Kidney (tissue), 14 donors: ENCODE data around the gene SPTLC3. TPM values are rescaled to one million over a fixed set of nuclear protein-coding genes. Genes with fewer than 3 reads are reported as not detected.
A peak's percentile ranks its signal among the peaks of the same experiment; 100 is the strongest.

Experiments
- DNase-seq, 5 donors: peaks; one replicate each; pipeline ENCODE4 v3.0.0-alpha.2; 2013 to 2020
- FAIRE-seq: peaks from 2 replicates; lab custom pipeline; 2012; peaks lifted over from hg19 to GRCh38; lab: Jason Lieb, UNC
- H3K27ac ChIP-seq, 2 donors: one replicate each; pipeline ENCODE4 v1.7.0; 2013; ENCODE audit warnings: low read depth in 2 of 2, low read length in 2 of 2, inconsistent platforms in 1 of 2
- H3K27me3 ChIP-seq: one replicate; pipeline ENCODE4 v1.7.1; 2013; ENCODE audit warnings: low read length, inconsistent platforms; ENCODE audit not compliant: control insufficient read depth, insufficient read depth
- H3K36me3 ChIP-seq, 3 donors: one replicate each; pipeline versions ENCODE4 v1.7.0 to v1.7.1; 2013; ENCODE audit warnings: low read length in 3 of 3, control low read depth in 1 of 3, inconsistent platforms in 1 of 3; ENCODE audit not compliant: insufficient read depth in 3 of 3, control insufficient read depth in 2 of 3
- H3K4me1 ChIP-seq, 3 donors: one replicate each; pipeline versions ENCODE4 v1.7.0 to v1.7.1; 2013; ENCODE audit warnings: low read length in 3 of 3, inconsistent platforms in 1 of 3, low read depth in 1 of 3; ENCODE audit not compliant: control insufficient read depth in 2 of 3, insufficient read depth in 2 of 3
- H3K4me3 ChIP-seq, 3 donors: one replicate each; pipeline versions ENCODE4 v1.7.0 to v1.8.1; 2013; ENCODE audit warnings: low read length in 3 of 3, control low read depth in 1 of 3, inconsistent platforms in 1 of 3
- H3K9ac ChIP-seq, 3 donors: one replicate each; pipeline versions ENCODE4 v1.7.0 to v1.7.1; 2013; ENCODE audit warnings: low read length in 3 of 3, control low read depth in 1 of 3, inconsistent platforms in 1 of 3
- H3K9me3 ChIP-seq, 3 donors: one replicate each; pipeline versions ENCODE4 v1.7.0 to v1.7.1; 2013; ENCODE audit warnings: low read length in 3 of 3, control low read depth in 1 of 3, inconsistent platforms in 1 of 3; ENCODE audit not compliant: control insufficient read depth in 2 of 3, insufficient read depth in 1 of 3
- CTCF ChIP-seq: IDR thresholded peaks from 3 replicates; pipeline ENCODE4 v1.5.1; 2012; ENCODE audit warnings: mild to moderate bottlenecking, moderate library complexity, borderline replicate concordance; ENCODE audit not compliant: insufficient read depth; ENCODE audit errors: extremely low read depth
- intact Hi-C: fragments of 100-400 bp; cut with DNase I; formaldehyde crosslinking; loops from one replicate; pipeline ENCODE4 v1.11.1; 2022
- polyA plus RNA-seq: library from polyadenylated mRNA; stranded (reverse); fragments of 350-450 nt; fragmentation: Illumina TruSeq; extraction: RNeasy Lipid Tissue Mini Kit (QIAGEN cat#74804); gene quantifications from one replicate; pipeline ENCODE4 v1.2.3, GENCODE V29; 2014; ENCODE audit warnings: low read depth, low replicate concordance; ENCODE audit not compliant: insufficient read depth
- total RNA-seq: library from RNA; stranded (reverse); fragmentation: NEBNext Ultra II Directional; extraction: Animal tissue kit (Norgen Biotek cat#: 25700); gene quantifications from one replicate; pipeline ENCODE4 v1.2.1, GENCODE V29; 2021
- donor health status: control.
- donor health status: control.
- donor health status: control.
- donor health status: control.
- donor health status: control.
- donor health status: DM: yes; HTN: yes; CAD: no.
- donor health status: Normal renal cell carcinoma (clear cell type).

The SPTLC3 gene
- total and polyA plus RNA-seq, 2 donors from 2014 or later: 7.1 to 65.9 TPM

- intact Hi-C loops: no loop called here
- Histone ChIP-seq H3K9me3 (no peaks in the 10 kb centered on the region), H3K27me3 (no peaks in the 10 kb centered on the region), H3K4me1 (no peaks in the 10 kb centered on the region), H3K27ac (no peak overlapping the region), H3K36me3 (no peaks in the 10 kb centered on the region), H3K4me3 (no peak overlapping the region), H3K9ac (no peak overlapping the region)
- no peak for FAIRE-seq
- peak in 1 of 5 donors; percentile 62 for DNase-seq
- TF ChIP-seq CTCF: no peak
Observed at GRCh38 chr20:12963416-12963815, 45.4 kb upstream of the SPTLC3 start.

- intact Hi-C loops: no loop called here
- H3K9ac ChIP-seq: no peak overlapping the region
- H3K9me3 ChIP-seq: no peaks in the 10 kb centered on the region
- no peaks in the 10 kb centered on the region for H3K27me3 ChIP-seq
- H3K36me3 ChIP-seq: no peaks in the 10 kb centered on the region
- no peak overlapping the region for H3K4me3 ChIP-seq
- no peak overlapping the region for H3K27ac ChIP-seq
- no peaks in the 10 kb centered on the region for H3K4me1 ChIP-seq
- FAIRE-seq (no peak), DNase-seq (no peak)
- no peak for TF ChIP-seq CTCF
Observed at GRCh38 chr20:12965212-12965869, 43.4 kb upstream of the SPTLC3 start.

- no peak for FAIRE-seq
- intact Hi-C loops: no loop called here
Observed at GRCh38 chr20:12965870-12966251, 42.9 kb upstream of the SPTLC3 start.

More at GRCh38 chr20:12965870-12966251, 42.9 kb upstream of the SPTLC3 start:
- Histone ChIP-seq H3K9ac (no peak overlapping the region), H3K4me1 (no peaks in the 10 kb centered on the region), H3K36me3 (no peaks in the 10 kb centered on the region), H3K4me3 (no peak overlapping the region), H3K9me3 (no peaks in the 10 kb centered on the region), H3K27ac (no peak overlapping the region), H3K27me3 (no peaks in the 10 kb centered on the region)
- DNase-seq: no peak
- no peak for TF ChIP-seq CTCF
